NCI-H2029 (cell line): ENCODE results near the gene ZFPL1.
A peak's percentile ranks its signal among the peaks of the same experiment; 100 is the strongest.
"Not testable (repeated sequence)": the region's sequence is repeated elsewhere in the genome, so short reads cannot be mapped to it uniquely, and the experiment has no call there.

Source experiments
- DNase-seq: peaks from one replicate; lab custom pipeline; 2025; lab: John Stamatoyannopoulos, UW

The ZFPL1 gene

GRCh38 chr11:65113839-65114238 lies 29.8 kb downstream of the ZFPL1 start:
- DNase-seq, result no peak

- no peak for DNase-seq
These were observed 30.6 kb downstream of the ZFPL1 start for GRCh38 chr11:65114538-65115171.

GRCh38 chr11:65115361-65116082 lies 31.5 kb downstream of the ZFPL1 start:
- DNase-seq, result no peak

- DNase-seq, result peak; percentile 53
These were observed 32.6 kb downstream of the ZFPL1 start for GRCh38 chr11:65116370-65117205.

GRCh38 chr11:65117206-65118096 lies 33.4 kb downstream of the ZFPL1 start, which contains the start of gene ZNHIT2:
Gene ZNHIT2 (minus strand): TSS chr11:65117701. CDS start chr11:65117653, 48 bp downstream.
- peak; percentile 99 for DNase-seq

- DNase-seq, result no peak
These were observed 34.2 kb downstream of the ZFPL1 start for GRCh38 chr11:65118097-65118837.

GRCh38 chr11:65118891-65119669 lies 35.1 kb downstream of the ZFPL1 start:
- DNase-seq, result not testable (repeated sequence)

GRCh38 chr11:65119670-65119995 lies 35.6 kb downstream of the ZFPL1 start:
- DNase-seq, result no peak

GRCh38 chr11:65120831-65121230 lies 36.8 kb downstream of the ZFPL1 start:
- DNase-seq, result no peak

- no peak for DNase-seq
These were observed 37.4 kb downstream of the ZFPL1 start for GRCh38 chr11:65121447-65121864.

- peak; percentile 99 for DNase-seq
These were observed 38.1 kb downstream of the ZFPL1 start, which contains the start of the genes FAU and MRPL49 for GRCh38 chr11:65121865-65122696. Gene FAU (minus strand): TSS chr11:65122134. CDS start chr11:65121813, 321 bp downstream. Gene MRPL49 (plus strand): TSS chr11:65122321. CDS start chr11:65122347, 26 bp downstream.

GRCh38 chr11:65124480-65125196 lies 40.6 kb downstream of the ZFPL1 start:
- DNase-seq, result no peak

GRCh38 chr11:65125197-65126056 lies 41.4 kb downstream of the ZFPL1 start:
- DNase-seq, result no peak

GRCh38 chr11:65126624-65127274 lies 42.7 kb downstream of the ZFPL1 start:
- no peak for DNase-seq

GRCh38 chr11:65127473-65128181 lies 43.6 kb downstream of the ZFPL1 start:
- no peak for DNase-seq
